Measurements from ENCODE around the gene PDZD2.

DNA sequence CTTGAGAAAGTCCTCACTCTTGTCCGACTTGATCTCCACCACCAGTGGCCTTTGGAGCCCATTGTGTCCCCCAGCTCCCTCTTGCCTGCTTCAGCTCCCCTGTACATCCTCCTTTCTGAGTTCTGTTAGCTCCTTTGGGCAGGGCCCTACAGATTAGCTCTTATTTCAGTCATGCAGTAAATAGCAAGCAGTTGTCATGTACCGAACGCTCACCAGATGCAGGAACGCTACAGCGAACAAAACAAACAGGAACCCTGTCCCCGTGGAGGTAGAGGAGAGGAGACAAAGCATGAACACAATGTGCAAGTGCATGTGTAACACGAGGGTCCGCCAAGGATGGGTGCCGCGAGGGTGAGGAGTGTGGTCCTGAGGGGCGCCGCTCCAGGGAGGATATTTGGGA, 111.3 kb downstream of the PDZD2 start:
- TF ChIP-seq, protein P1, sequence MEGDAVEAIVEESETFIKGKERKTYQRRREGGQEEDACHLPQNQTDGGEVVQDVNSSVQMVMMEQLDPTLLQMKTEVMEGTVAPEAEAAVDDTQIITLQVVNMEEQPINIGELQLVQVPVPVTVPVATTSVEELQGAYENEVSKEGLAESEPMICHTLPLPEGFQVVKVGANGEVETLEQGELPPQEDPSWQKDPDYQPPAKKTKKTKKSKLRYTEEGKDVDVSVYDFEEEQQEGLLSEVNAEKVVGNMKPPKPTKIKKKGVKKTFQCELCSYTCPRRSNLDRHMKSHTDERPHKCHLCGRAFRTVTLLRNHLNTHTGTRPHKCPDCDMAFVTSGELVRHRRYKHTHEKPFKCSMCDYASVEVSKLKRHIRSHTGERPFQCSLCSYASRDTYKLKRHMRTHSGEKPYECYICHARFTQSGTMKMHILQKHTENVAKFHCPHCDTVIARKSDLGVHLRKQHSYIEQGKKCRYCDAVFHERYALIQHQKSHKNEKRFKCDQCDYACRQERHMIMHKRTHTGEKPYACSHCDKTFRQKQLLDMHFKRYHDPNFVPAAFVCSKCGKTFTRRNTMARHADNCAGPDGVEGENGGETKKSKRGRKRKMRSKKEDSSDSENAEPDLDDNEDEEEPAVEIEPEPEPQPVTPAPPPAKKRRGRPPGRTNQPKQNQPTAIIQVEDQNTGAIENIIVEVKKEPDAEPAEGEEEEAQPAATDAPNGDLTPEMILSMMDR (IDR thresholded peaks at IDR 0.05), result no peak
- TF ChIP-seq POLR2A (IDR thresholded peaks at IDR 0.05) (no peak), POLR2AphosphoS5 (IDR thresholded peaks at IDR 0.05) (no peak)

All from prostate gland (tissue), 2 donors.